Smooth muscle cell (in vitro differentiated cells): Measurements from ENCODE around the gene EIF1AY. TPM values are rescaled to one million over a fixed set of nuclear protein-coding genes. Genes with fewer than 3 reads are reported as not detected.
"Not testable (repeated sequence)": the region's sequence is repeated elsewhere in the genome, so short reads cannot be mapped to it uniquely, and the experiment has no call there.

ENCODE experiments used
- DNase-seq: peaks from one replicate; lab custom pipeline; 2025; ENCODE audit not compliant: unreplicated experiment; lab: John Stamatoyannopoulos, UW
- H2AFZ ChIP-seq: fragments of 200-600 bp; sonication (generic); 2 replicates; pipeline ENCODE4 v1.6.0; 2016; ENCODE audit warnings: antibody characterized with exemption, low read depth, mild to moderate bottlenecking
- H3F3A ChIP-seq: fragments of 200-600 bp; sonication (generic); 2 replicates; pipeline ENCODE4 v1.6.0; 2017; ENCODE audit warnings: antibody characterized with exemption, low read depth
- H3K27ac ChIP-seq: fragments of 200-600 bp; sonication (generic); 2 replicates; pipeline ENCODE4 v1.5.1; 2016; ENCODE audit warnings: low read depth, mild to moderate bottlenecking
- H3K27me3 ChIP-seq: fragments of 200-600 bp; sonication (generic); 2 replicates; pipeline ENCODE4 v1.6.1; 2016; ENCODE audit warnings: low read depth, mild to moderate bottlenecking
- H3K36me3 ChIP-seq: fragments of 200-600 bp; sonication (generic); 2 replicates; pipeline ENCODE4 v1.5.1; 2016; ENCODE audit warnings: low read depth
- H3K4me1 ChIP-seq: fragments of 200-600 bp; sonication (generic); 2 replicates; pipeline ENCODE4 v1.5.1; 2016; ENCODE audit warnings: low read depth
- H3K4me2 ChIP-seq: fragments of 200-600 bp; sonication (generic); 2 replicates; pipeline ENCODE4 v1.6.0; 2016; ENCODE audit warnings: mild to moderate bottlenecking
- H3K4me3 ChIP-seq: fragments of 200-600 bp; sonication (generic); 2 replicates; pipeline ENCODE4 v1.5.1; 2016; ENCODE audit warnings: mild to moderate bottlenecking
- H3K79me2 ChIP-seq: fragments of 200-600 bp; sonication (generic); 2 replicates; pipeline ENCODE4 v1.6.0; 2016; ENCODE audit warnings: low read depth, mild to moderate bottlenecking
- H3K9ac ChIP-seq: fragments of 200-600 bp; sonication (generic); 2 replicates; pipeline ENCODE4 v1.6.0; 2016; ENCODE audit warnings: low read depth
- H3K9me3 ChIP-seq: fragments of 200-600 bp; sonication (generic); replicated peaks from 2 replicates; pipeline ENCODE4 v1.5.1; 2016; ENCODE audit warnings: low read depth
- H4K20me1 ChIP-seq: fragments of 200-600 bp; sonication (generic); 2 replicates; pipeline ENCODE4 v1.6.0; 2016; ENCODE audit warnings: low read depth
- WGBS: methylation state at CpG from one replicate; pipeline ENCODE4 v1.1.7; 2016; ENCODE audit warnings: low lambda C conversion rate; 5-methylcytosine and 5-hydroxymethylcytosine counted together
- polyA plus RNA-seq: library from polyadenylated mRNA; unstranded; fragments of >200 nt; fragmentation: Nextera tagmentation; extraction: Ambion mirVana; gene quantifications from 2 replicates; pipeline ENCODE4 v1.2.1, GENCODE V29; 2016
- total RNA-seq: library from RNA; depleted of rRNA; stranded (reverse); fragments of >200 nt; gene quantifications from 2 replicates; pipeline ENCODE4 v1.2.3, GENCODE V29; 2014
- TF ChIP-seq, protein P1 (sequence below): fragments of 200-600 bp; sonication (generic); IDR thresholded peaks from 2 replicates; pipeline ENCODE4 v1.5.1; 2017; ENCODE audit warnings: borderline replicate concordance, mild to moderate bottlenecking, antibody characterized with exemption; ENCODE audit not compliant: insufficient read depth, poor library complexity, severe bottlenecking

The EIF1AY gene
- total and polyA plus RNA-seq, 2 experiments from 2014 or later = not detected

GRCh38 chrY:20544451-20544960 is 31.1 kb upstream of the EIF1AY start:
- no peaks in the 10 kb centered on the region for H3K36me3 ChIP-seq
- H3K9ac ChIP-seq = no peak overlapping the region
- no peak overlapping the region for H3K27ac ChIP-seq
- no peak overlapping the region for H3K4me2 ChIP-seq
- DNase-seq = no peak
- H3K27me3 ChIP-seq = no peaks in the 10 kb centered on the region
- no peak overlapping the region for H3K4me3 ChIP-seq
- H4K20me1 ChIP-seq = no peaks in the 10 kb centered on the region
- TF ChIP-seq, protein P1, sequence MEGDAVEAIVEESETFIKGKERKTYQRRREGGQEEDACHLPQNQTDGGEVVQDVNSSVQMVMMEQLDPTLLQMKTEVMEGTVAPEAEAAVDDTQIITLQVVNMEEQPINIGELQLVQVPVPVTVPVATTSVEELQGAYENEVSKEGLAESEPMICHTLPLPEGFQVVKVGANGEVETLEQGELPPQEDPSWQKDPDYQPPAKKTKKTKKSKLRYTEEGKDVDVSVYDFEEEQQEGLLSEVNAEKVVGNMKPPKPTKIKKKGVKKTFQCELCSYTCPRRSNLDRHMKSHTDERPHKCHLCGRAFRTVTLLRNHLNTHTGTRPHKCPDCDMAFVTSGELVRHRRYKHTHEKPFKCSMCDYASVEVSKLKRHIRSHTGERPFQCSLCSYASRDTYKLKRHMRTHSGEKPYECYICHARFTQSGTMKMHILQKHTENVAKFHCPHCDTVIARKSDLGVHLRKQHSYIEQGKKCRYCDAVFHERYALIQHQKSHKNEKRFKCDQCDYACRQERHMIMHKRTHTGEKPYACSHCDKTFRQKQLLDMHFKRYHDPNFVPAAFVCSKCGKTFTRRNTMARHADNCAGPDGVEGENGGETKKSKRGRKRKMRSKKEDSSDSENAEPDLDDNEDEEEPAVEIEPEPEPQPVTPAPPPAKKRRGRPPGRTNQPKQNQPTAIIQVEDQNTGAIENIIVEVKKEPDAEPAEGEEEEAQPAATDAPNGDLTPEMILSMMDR = no peak
- no peak overlapping the region for H2AFZ ChIP-seq
- H3F3A ChIP-seq = no peaks in the 10 kb centered on the region
- no peaks in the 10 kb centered on the region for H3K9me3 ChIP-seq
- H3K79me2 ChIP-seq = no peaks in the 10 kb centered on the region
- no CpG with 5 or more reads among the region's 1 CpG for WGBS
- no peaks in the 10 kb centered on the region for H3K4me1 ChIP-seq

GRCh38 chrY:20546071-20546470 is 29.5 kb upstream of the EIF1AY start:
- H3K79me2 ChIP-seq = no peaks in the 10 kb centered on the region
- no peaks in the 10 kb centered on the region for H3K27me3 ChIP-seq
- no peaks in the 10 kb centered on the region for H3F3A ChIP-seq
- no peak overlapping the region for H3K4me3 ChIP-seq
- no peak overlapping the region for H2AFZ ChIP-seq
- H3K4me1 ChIP-seq = no peaks in the 10 kb centered on the region
- TF ChIP-seq, protein P1 = no peak
- H4K20me1 ChIP-seq = no peaks in the 10 kb centered on the region
- H3K4me2 ChIP-seq = no peak overlapping the region
- H3K9ac ChIP-seq = no peak overlapping the region
- H3K9me3 ChIP-seq = no peaks in the 10 kb centered on the region
- WGBS = no CpG with 5 or more reads among the region's 2 CpGs
- H3K27ac ChIP-seq = no peak overlapping the region
- DNase-seq = no peak
- H3K36me3 ChIP-seq = no peaks in the 10 kb centered on the region

GRCh38 chrY:20549289-20549688 is 26.3 kb upstream of the EIF1AY start:
- H2AFZ ChIP-seq = no peak overlapping the region
- no peaks in the 10 kb centered on the region for H3K9me3 ChIP-seq
- DNase-seq = no peak
- TF ChIP-seq, protein P1 = no peak
- no peak overlapping the region for H3K4me2 ChIP-seq
- no peaks in the 10 kb centered on the region for H3K27me3 ChIP-seq
- no peaks in the 10 kb centered on the region for H3F3A ChIP-seq
- H3K36me3 ChIP-seq = no peaks in the 10 kb centered on the region
- H3K79me2 ChIP-seq = no peaks in the 10 kb centered on the region
- H3K27ac ChIP-seq = no peak overlapping the region
- no peak overlapping the region for H3K4me3 ChIP-seq
- no CpG with 5 or more reads among the region's 1 CpG for WGBS
- no peaks in the 10 kb centered on the region for H3K4me1 ChIP-seq
- no peak overlapping the region for H3K9ac ChIP-seq
- H4K20me1 ChIP-seq = no peaks in the 10 kb centered on the region

- TF ChIP-seq, protein P1 = no peak
- H3K9me3 ChIP-seq = no peaks in the 10 kb centered on the region
- no peak overlapping the region for H3K27ac ChIP-seq
- no peaks in the 10 kb centered on the region for H3K27me3 ChIP-seq
- DNase-seq = no peak
- H3F3A ChIP-seq = no peaks in the 10 kb centered on the region
- no peaks in the 10 kb centered on the region for H3K36me3 ChIP-seq
- no peak overlapping the region for H3K4me3 ChIP-seq
- no peaks in the 10 kb centered on the region for H3K4me1 ChIP-seq
- H3K79me2 ChIP-seq = no peaks in the 10 kb centered on the region
- H3K9ac ChIP-seq = no peak overlapping the region
- no peak overlapping the region for H2AFZ ChIP-seq
- no peak overlapping the region for H3K4me2 ChIP-seq
- H4K20me1 ChIP-seq = no peaks in the 10 kb centered on the region
- no CpG with 5 or more reads among the region's 28 CpGs for WGBS
These were observed 23.7 kb upstream of the EIF1AY start for GRCh38 chrY:20551840-20552239.

DNA sequence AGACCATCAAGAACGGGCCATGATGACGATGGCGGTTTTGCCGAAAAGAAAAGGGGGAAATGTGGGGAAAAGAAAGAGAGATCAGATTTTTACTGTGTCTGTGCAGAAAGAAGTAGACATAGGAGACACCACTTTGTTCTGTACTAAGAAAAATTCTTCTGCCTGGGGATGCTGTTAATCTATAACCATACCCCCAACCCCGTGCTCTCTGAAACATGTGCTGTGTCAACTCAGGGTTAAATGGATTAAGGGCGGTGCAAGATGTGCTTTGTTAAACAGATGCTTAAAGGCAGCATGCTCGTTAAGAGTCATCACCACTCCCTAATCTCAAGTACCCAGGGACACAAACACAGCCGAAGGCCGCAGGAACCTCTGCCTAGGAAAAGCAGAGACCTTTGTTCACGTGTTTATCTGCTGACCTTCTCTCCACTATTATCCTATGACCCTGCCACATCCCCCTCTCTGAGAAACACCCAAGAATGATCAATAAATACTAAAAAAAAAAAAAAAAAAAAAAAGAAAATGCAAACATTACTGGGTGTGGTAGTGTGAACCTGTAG is 22.7 kb upstream of the EIF1AY start:
- DNase-seq, H3K4me1 ChIP-seq, H3K79me2 ChIP-seq, H3K9me3 ChIP-seq, H3K4me3 ChIP-seq, H3K36me3 ChIP-seq, H3F3A ChIP-seq, H3K27ac ChIP-seq, H3K4me2 ChIP-seq, H2AFZ ChIP-seq, H3K27me3 ChIP-seq, H4K20me1 ChIP-seq, H3K9ac ChIP-seq: not testable (repeated sequence)
- no CpG with 5 or more reads among the region's 10 CpGs for WGBS
